HEK293 (cell line): Measurements from ENCODE around the gene ATP5PO.

Experiments used
- CTCF ChIA-PET: fragments of 350-600 bp; formaldehyde crosslinking; extraction: SDS; loops from one replicate; lab custom pipeline; 2021; ENCODE audit warnings: antibody characterized with exemption; lab: Yijun Ruan, JAX
- POLR2A ChIA-PET: fragments of 300-600 bp; formaldehyde crosslinking; extraction: SDS; loops from one replicate; lab custom pipeline; 2020; ENCODE audit warnings: antibody characterized with exemption, inconsistent platforms; lab: Yijun Ruan, JAX
- H3K27ac ChIP-seq: fragments of 200-500 bp; sonication (Bioruptor generic); 2 replicates; pipeline ENCODE4 v1.5.1; 2014; ENCODE audit warnings: low read depth, low read length, control low read depth, inconsistent platforms; ENCODE audit errors: extremely low read depth
- H3K36me3 ChIP-seq, 2 experiments: fragments of 200-500 bp in 1 of 2; sonication (Bioruptor generic) in 1 of 2; 1 replicate in 1 of 2; 2 replicates in 1 of 2; pipeline ENCODE4 v1.5.1; 2014 to 2017; ENCODE audit warnings: inconsistent platforms in 2 of 2, low read length in 2 of 2; ENCODE audit not compliant: control insufficient read depth in 2 of 2, insufficient read depth in 1 of 2
- H3K4me1 ChIP-seq: fragments of 200-500 bp; sonication (Bioruptor generic); 2 replicates; pipeline ENCODE4 v1.5.1; 2014; ENCODE audit warnings: mild to moderate bottlenecking, low read length, inconsistent platforms; ENCODE audit not compliant: control insufficient read depth, insufficient read depth
- H3K4me3 ChIP-seq: 2 replicates; pipeline ENCODE4 v1.5.1; 2011; ENCODE audit warnings: low read depth, mild to moderate bottlenecking, control low read depth, low read length, moderate library complexity
- H3K9me3 ChIP-seq: fragments of 200-500 bp; sonication (Bioruptor generic); 2 replicates; pipeline ENCODE4 v1.5.1; 2014; ENCODE audit warnings: low read depth, low read length, inconsistent platforms; ENCODE audit not compliant: control insufficient read depth, insufficient read depth
- GLIS2 ChIP-seq: fragments of 450-650 bp; formaldehyde crosslinking; IDR thresholded peaks from 2 replicates; pipeline ENCODE4 v1.5.1; 2016; ENCODE audit warnings: missing biosample characterization, missing genetic modification characterization
- HOXD13 ChIP-seq: sonication (generic); formaldehyde crosslinking; IDR thresholded peaks from 2 replicates; pipeline ENCODE4 v1.8.0; 2022; ENCODE audit warnings: missing genetic modification reagents, borderline replicate concordance
- MEIS1 ChIP-seq: sonication (generic); formaldehyde crosslinking; IDR thresholded peaks from 2 replicates; pipeline ENCODE4 v1.8.1; 2022; ENCODE audit warnings: missing genetic modification reagents, mild to moderate bottlenecking, borderline replicate concordance
- SETDB1 ChIP-seq: IDR thresholded peaks from one replicate; pipeline ENCODE4 v1.6.1; 2017; ENCODE audit warnings: mild to moderate bottlenecking, low read length, moderate library complexity, mixed read lengths; ENCODE audit not compliant: insufficient read length
- ZBTB17 ChIP-seq: fragments of 450-650 bp; formaldehyde crosslinking; IDR thresholded peaks from 2 replicates; pipeline ENCODE4 v1.5.1; 2016; ENCODE audit warnings: missing biosample characterization, missing genetic modification characterization
- ZFHX2 ChIP-seq: fragments of 450-650 bp; formaldehyde crosslinking; conservative IDR thresholded peaks from 2 replicates; pipeline ENCODE4 v1.5.1; 2016; ENCODE audit warnings: missing biosample characterization, missing genetic modification characterization
- ZFP3 ChIP-seq: fragments of 450-650 bp; formaldehyde crosslinking; IDR thresholded peaks from 2 replicates; pipeline ENCODE4 v1.5.1; 2016; ENCODE audit warnings: low read depth, missing biosample characterization, missing genetic modification characterization
- ZNF19 ChIP-seq: fragments of 450-650 bp; formaldehyde crosslinking; IDR thresholded peaks from 2 replicates; pipeline ENCODE4; 2016; ENCODE audit warnings: missing biosample characterization, missing genetic modification characterization, low read depth
- ZNF221 ChIP-seq: fragments of 450-650 bp; formaldehyde crosslinking; IDR thresholded peaks from 2 replicates; pipeline ENCODE4 v1.5.1; 2017; ENCODE audit warnings: missing biosample characterization, missing genetic modification characterization, borderline replicate concordance
- ZNF24 ChIP-seq: fragments of 450-650 bp; formaldehyde crosslinking; IDR thresholded peaks from 2 replicates; pipeline ENCODE4 v1.5.1; 2016; ENCODE audit warnings: missing biosample characterization, missing genetic modification characterization
- ZNF248 ChIP-seq: fragments of 450-650 bp; formaldehyde crosslinking; IDR thresholded peaks from 2 replicates; pipeline ENCODE4 v1.5.1; 2017; ENCODE audit warnings: missing biosample characterization, missing genetic modification characterization
- ZNF302 ChIP-seq: fragments of 450-650 bp; formaldehyde crosslinking; IDR thresholded peaks from 2 replicates; pipeline ENCODE4 v1.5.1; 2016; ENCODE audit warnings: missing biosample characterization, missing genetic modification characterization, low read depth
- ZNF311 ChIP-seq: fragments of 450-650 bp; formaldehyde crosslinking; IDR thresholded peaks from 2 replicates; pipeline ENCODE4 v1.5.1; 2017; ENCODE audit warnings: missing biosample characterization, missing genetic modification characterization, borderline replicate concordance
- ZNF394 ChIP-seq: fragments of 450-650 bp; formaldehyde crosslinking; IDR thresholded peaks from 2 replicates; pipeline ENCODE4 v1.5.1; 2016; ENCODE audit warnings: missing biosample characterization, missing genetic modification characterization, mild to moderate bottlenecking, moderate library complexity, borderline replicate concordance
- ZNF416 ChIP-seq: fragments of 450-650 bp; formaldehyde crosslinking; IDR thresholded peaks from 2 replicates; pipeline ENCODE4 v1.5.1; 2016; ENCODE audit warnings: missing biosample characterization, missing genetic modification characterization
- ZNF549 ChIP-seq: fragments of 450-650 bp; IDR thresholded peaks from 2 replicates; pipeline ENCODE4 v1.5.1; 2018; ENCODE audit warnings: missing biosample characterization, missing genetic modification characterization, mild to moderate bottlenecking, inconsistent platforms, moderate library complexity
- ZNF747 ChIP-seq: fragments of 450-650 bp; formaldehyde crosslinking; IDR thresholded peaks from 2 replicates; pipeline ENCODE4 v1.5.1; 2016; ENCODE audit warnings: missing biosample characterization, missing genetic modification characterization
- ZNF776 ChIP-seq: fragments of 450-650 bp; formaldehyde crosslinking; IDR thresholded peaks from 2 replicates; pipeline ENCODE4 v1.5.0; 2017; ENCODE audit warnings: missing biosample characterization, missing genetic modification characterization, borderline replicate concordance
- TF ChIP-seq, protein P1 (sequence below): fragments of 450-650 bp; formaldehyde crosslinking; IDR thresholded peaks from 2 replicates; pipeline ENCODE4 v1.5.1; 2016; ENCODE audit warnings: missing biosample characterization, missing genetic modification characterization
- TF ChIP-seq, protein P2 (sequence below): fragments of 450-650 bp; formaldehyde crosslinking; IDR thresholded peaks from 2 replicates; pipeline ENCODE4 v1.5.1; 2016; ENCODE audit warnings: missing biosample characterization, missing genetic modification characterization
- TF ChIP-seq, protein P3 (sequence below): fragments of 450-650 bp; formaldehyde crosslinking; IDR thresholded peaks from 2 replicates; pipeline ENCODE4 v1.5.1; 2016; ENCODE audit warnings: missing biosample characterization, missing genetic modification characterization
- TF ChIP-seq, protein P4 (sequence below): fragments of 450-650 bp; formaldehyde crosslinking; IDR thresholded peaks from 2 replicates; pipeline ENCODE4 v1.5.1; 2016; ENCODE audit warnings: missing biosample characterization, missing genetic modification characterization
- TF ChIP-seq, protein P5 (sequence below): fragments of 450-650 bp; formaldehyde crosslinking; IDR thresholded peaks from 2 replicates; pipeline ENCODE4 v1.5.1; 2016; ENCODE audit warnings: missing biosample characterization, missing genetic modification characterization
- TF ChIP-seq, protein P6 (sequence below): IDR thresholded peaks from 2 replicates; pipeline ENCODE4 v1.6.1; 2011; ENCODE audit warnings: mild to moderate bottlenecking, low read depth, low read length, borderline replicate concordance
- TF ChIP-seq, protein P7 (sequence below): fragments of 450-650 bp; formaldehyde crosslinking; IDR thresholded peaks from 2 replicates; pipeline ENCODE4 v1.5.1; 2017; ENCODE audit warnings: missing biosample characterization, missing genetic modification characterization

ATP5PO gene

DNA sequence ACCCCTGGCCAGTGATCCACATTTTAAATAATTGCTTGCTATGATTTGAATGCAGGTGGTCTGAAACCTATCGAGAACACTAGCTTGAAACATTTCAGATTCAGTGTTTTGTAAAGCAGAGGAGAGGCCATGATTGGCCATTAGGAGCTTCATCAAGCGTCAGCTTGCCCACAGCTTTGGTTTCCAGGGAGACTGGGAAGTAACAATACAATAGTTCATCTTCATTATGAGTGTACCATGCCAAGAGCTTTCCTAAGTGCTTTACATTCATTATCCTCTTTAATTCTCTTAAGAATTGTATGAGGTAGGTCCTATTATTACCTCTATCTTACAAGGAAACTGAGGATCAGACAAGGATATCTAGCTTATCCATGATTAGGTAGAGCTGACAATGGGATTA, 27.7 kb upstream of the ATP5PO start:
- Histone ChIP-seq H3K9me3 (no peaks in the 10 kb centered on the region), H3K27ac (no peak overlapping the region), H3K4me3 (no peak overlapping the region), H3K4me1 (peaks cover 5% of the 10 kb centered on the region), H3K36me3 (peaks cover 0 to 8% of the 10 kb centered on the region in 2 experiments; a peak in 1 of 3 replicates)
- no peak for TF ChIP-seq HOXD13
- TF ChIP-seq, protein P1, sequence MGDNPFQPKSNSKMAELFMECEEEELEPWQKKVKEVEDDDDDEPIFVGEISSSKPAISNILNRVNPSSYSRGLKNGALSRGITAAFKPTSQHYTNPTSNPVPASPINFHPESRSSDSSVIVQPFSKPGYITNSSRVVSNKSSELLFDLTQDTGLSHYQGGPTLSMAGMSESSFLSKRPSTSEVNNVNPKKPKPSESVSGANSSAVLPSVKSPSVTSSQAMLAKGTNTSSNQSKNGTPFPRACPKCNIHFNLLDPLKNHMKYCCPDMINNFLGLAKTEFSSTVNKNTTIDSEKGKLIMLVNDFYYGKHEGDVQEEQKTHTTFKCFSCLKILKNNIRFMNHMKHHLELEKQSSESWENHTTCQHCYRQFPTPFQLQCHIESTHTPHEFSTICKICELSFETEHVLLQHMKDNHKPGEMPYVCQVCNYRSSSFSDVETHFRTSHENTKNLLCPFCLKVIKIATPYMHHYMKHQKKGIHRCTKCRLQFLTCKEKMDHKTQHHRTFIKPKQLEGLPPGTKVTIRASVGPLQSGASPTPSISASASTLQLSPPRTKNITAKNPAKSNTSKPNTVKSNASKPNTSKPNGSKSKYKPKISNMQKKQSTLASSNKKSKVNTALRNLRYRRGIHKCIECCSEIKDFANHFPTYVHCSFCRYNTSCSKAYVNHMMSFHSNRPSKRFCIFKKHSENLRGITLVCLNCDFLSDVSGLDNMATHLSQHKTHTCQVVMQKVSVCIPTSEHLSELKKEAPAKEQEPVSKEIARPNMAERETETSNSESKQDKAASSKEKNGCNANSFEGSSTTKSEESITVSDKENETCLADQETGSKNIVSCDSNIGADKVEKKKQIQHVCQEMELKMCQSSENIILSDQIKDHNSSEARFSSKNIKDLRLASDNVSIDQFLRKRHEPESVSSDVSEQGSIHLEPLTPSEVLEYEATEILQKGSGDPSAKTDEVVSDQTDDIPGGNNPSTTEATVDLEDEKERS (tag by site-specific recombination), result no peak
- no peak for TF ChIP-seq ZNF549
- TF ChIP-seq ZNF248 (tag by site-specific recombination), result no peak
- no peak for TF ChIP-seq ZFHX2
- no peak for TF ChIP-seq ZNF394 (tag by site-specific recombination)
- TF ChIP-seq ZBTB17, result no peak
- no peak for TF ChIP-seq SETDB1
- TF ChIP-seq, protein P2, sequence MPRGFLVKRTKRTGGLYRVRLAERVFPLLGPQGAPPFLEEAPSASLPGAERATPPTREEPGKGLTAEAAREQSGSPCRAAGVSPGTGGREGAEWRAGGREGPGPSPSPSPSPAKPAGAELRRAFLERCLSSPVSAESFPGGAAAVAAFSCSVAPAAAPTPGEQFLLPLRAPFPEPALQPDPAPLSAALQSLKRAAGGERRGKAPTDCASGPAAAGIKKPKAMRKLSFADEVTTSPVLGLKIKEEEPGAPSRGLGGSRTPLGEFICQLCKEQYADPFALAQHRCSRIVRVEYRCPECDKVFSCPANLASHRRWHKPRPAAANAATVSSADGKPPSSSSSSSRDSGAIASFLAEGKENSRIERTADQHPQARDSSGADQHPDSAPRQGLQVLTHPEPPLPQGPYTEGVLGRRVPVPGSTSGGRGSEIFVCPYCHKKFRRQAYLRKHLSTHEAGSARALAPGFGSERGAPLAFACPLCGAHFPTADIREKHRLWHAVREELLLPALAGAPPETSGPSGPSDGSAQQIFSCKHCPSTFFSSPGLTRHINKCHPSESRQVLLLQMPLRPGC (tag by site-specific recombination), result no peak
- TF ChIP-seq, protein P3, sequence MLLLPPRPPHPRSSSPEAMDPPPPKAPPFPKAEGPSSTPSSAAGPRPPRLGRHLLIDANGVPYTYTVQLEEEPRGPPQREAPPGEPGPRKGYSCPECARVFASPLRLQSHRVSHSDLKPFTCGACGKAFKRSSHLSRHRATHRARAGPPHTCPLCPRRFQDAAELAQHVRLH (tag by site-specific recombination), result no peak
- no peak for TF ChIP-seq ZNF19 (tag by site-specific recombination)
- TF ChIP-seq, protein P4, sequence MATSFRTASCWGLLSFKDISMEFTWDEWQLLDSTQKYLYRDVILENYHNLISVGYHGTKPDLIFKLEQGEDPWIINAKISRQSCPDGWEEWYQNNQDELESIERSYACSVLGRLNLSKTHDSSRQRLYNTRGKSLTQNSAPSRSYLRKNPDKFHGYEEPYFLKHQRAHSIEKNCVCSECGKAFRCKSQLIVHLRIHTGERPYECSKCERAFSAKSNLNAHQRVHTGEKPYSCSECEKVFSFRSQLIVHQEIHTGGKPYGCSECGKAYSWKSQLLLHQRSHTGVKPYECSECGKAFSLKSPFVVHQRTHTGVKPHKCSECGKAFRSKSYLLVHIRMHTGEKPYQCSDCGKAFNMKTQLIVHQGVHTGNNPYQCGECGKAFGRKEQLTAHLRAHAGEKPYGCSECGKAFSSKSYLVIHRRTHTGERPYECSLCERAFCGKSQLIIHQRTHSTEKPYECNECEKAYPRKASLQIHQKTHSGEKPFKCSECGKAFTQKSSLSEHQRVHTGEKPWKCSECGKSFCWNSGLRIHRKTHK (tag by site-specific recombination), result no peak
- TF ChIP-seq, protein P5, sequence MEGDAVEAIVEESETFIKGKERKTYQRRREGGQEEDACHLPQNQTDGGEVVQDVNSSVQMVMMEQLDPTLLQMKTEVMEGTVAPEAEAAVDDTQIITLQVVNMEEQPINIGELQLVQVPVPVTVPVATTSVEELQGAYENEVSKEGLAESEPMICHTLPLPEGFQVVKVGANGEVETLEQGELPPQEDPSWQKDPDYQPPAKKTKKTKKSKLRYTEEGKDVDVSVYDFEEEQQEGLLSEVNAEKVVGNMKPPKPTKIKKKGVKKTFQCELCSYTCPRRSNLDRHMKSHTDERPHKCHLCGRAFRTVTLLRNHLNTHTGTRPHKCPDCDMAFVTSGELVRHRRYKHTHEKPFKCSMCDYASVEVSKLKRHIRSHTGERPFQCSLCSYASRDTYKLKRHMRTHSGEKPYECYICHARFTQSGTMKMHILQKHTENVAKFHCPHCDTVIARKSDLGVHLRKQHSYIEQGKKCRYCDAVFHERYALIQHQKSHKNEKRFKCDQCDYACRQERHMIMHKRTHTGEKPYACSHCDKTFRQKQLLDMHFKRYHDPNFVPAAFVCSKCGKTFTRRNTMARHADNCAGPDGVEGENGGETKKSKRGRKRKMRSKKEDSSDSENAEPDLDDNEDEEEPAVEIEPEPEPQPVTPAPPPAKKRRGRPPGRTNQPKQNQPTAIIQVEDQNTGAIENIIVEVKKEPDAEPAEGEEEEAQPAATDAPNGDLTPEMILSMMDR (tag by site-specific recombination), result no peak
- no peak for TF ChIP-seq ZNF221 (tag by site-specific recombination)
- no peak for TF ChIP-seq ZNF416
- no peak for TF ChIP-seq ZNF311 (tag by site-specific recombination)
- POLR2A ChIA-PET, result interaction anchor here (0.9 kb wide), 1 partner anchor 130 kb away, joined by 3 read pairs; the partner anchor contains the start of genes MRPS6 and SLC5A3
- CTCF ChIA-PET, result interaction anchor here (0.5 to 3.2 kb wide), 4 partner anchors 18 to 568 kb away, joined by 3 to 14 read pairs (median 4); no protein-coding TSS in a partner anchor

DNA sequence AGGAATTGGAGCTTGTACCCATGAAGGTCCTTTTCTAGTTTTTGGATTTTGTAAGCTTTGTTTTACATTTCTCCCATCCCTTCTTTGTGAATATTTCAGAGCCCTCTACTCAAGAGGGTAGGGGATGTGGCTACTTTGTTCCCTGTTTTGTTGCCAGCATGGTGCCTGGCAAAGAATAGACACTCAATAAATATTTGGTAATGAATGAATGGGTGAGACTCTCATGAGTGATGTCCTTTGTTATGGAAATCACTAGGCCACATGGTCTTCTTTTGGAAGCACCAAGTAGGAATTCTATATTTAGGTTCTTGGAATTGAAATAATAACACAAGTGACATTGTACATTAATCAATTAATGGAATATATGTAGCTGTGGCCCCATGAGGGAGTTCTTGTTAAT, 26.8 kb upstream of the ATP5PO start:
- H3K4me3 ChIP-seq, result no peak overlapping the region
- POLR2A ChIA-PET, result no interaction called here
- H3K9me3 ChIP-seq, result no peaks in the 10 kb centered on the region
- peaks cover 0 to 8% of the 10 kb centered on the region in 2 experiments; a peak in 1 of 3 replicates for H3K36me3 ChIP-seq
- H3K4me1 ChIP-seq, result peaks cover 3% of the 10 kb centered on the region; the same call in 1 of the 2 replicates
- no peak overlapping the region for H3K27ac ChIP-seq
- CTCF ChIA-PET, result interaction anchor here (0.6 to 3.2 kb wide), 3 partner anchors 19 to 376 kb away, joined by 3 to 14 read pairs (median 4); no protein-coding TSS in a partner anchor
- TF ChIP-seq ZNF302 (no peak), ZNF24 (tag by site-specific recombination) (no peak), ZFP3 (no peak), ZNF747 (no peak), ZNF549 (no peak), ZNF776 (tag by site-specific recombination) (no peak), MEIS1 (no peak), GLIS2 (no peak)
- TF ChIP-seq, protein P6, sequence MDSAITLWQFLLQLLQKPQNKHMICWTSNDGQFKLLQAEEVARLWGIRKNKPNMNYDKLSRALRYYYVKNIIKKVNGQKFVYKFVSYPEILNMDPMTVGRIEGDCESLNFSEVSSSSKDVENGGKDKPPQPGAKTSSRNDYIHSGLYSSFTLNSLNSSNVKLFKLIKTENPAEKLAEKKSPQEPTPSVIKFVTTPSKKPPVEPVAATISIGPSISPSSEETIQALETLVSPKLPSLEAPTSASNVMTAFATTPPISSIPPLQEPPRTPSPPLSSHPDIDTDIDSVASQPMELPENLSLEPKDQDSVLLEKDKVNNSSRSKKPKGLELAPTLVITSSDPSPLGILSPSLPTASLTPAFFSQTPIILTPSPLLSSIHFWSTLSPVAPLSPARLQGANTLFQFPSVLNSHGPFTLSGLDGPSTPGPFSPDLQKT, result no peak
- TF ChIP-seq, protein P7, sequence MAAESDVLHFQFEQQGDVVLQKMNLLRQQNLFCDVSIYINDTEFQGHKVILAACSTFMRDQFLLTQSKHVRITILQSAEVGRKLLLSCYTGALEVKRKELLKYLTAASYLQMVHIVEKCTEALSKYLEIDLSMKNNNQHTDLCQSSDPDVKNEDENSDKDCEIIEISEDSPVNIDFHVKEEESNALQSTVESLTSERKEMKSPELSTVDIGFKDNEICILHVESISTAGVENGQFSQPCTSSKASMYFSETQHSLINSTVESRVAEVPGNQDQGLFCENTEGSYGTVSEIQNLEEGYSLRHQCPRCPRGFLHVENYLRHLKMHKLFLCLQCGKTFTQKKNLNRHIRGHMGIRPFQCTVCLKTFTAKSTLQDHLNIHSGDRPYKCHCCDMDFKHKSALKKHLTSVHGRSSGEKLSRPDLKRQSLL (tag by site-specific recombination), result no peak
